Measurements from ENCODE around the gene DLL3. TPM values are rescaled to one million over a fixed set of nuclear protein-coding genes. Genes with fewer than 3 reads are reported as not detected.

DLL3 gene
- total and polyA plus RNA-seq, 10 of the 15 experiments (the other 5 are each of a cell fraction or from before 2014, with no cell fraction given), result 0.18 to 2.0 (median 0.95) TPM

- H3K9me3 ChIP-seq (replicated peaks; ENCODE audit: control insufficient read depth, insufficient read depth, low read length), result no peaks in the 10 kb centered on the region; the same call in 2 of the 3 replicates
- ChIA-PET POLR2A (no interaction called here), RAD21 (ENCODE audit: unreplicated experiment) (interaction anchor here (1.0 to 5.8 kb wide), 5 partner anchors 112 to 290 kb away, joined by 3 to 105 read pairs (median 4); no protein-coding TSS in a partner anchor), SMC1A (ENCODE audit: uncharacterized antibody, unreplicated experiment) (interaction anchor here (1.6 to 5.9 kb wide), 4 partner anchors 8 to 293 kb away, joined by 5 to 105 read pairs (median 14); partner anchors contain the start of gene FBL), CTCF (interaction anchor here (0.7 to 15.0 kb wide), 7 partner anchors 9 to 417 kb away, joined by 3 to 248 read pairs (median 6); partner anchors contain the start of gene FBL)
- no peak overlapping the region for H3K4me3 ChIP-seq
- no peak overlapping the region for H2AFZ ChIP-seq (ENCODE audit: control insufficient read depth, low read depth, low read length)
- no peaks in the 10 kb centered on the region for H3K79me2 ChIP-seq (ENCODE audit: control insufficient read depth, insufficient read depth, low read length)
- peaks cover 29% of the 10 kb centered on the region for H3K4me1 ChIP-seq (ENCODE audit: control insufficient read depth, insufficient read depth, low read length)
- no peaks in the 10 kb centered on the region for H3K36me3 ChIP-seq (ENCODE audit: control insufficient read depth in 2 of 2, insufficient read depth in 2 of 2, low read length in 1 of 2)
- no peaks in the 10 kb centered on the region for H3K27me3 ChIP-seq (replicated peaks in 1 of 2; ENCODE audit: control insufficient read depth in 2 of 2, insufficient read depth in 2 of 2, low read length in 1 of 2)
- ATAC-seq (no peak), DNase-seq (ENCODE audit: low read depth, low spot score) (no peak), FAIRE-seq (no peak)
- no peak overlapping the region for H3K27ac ChIP-seq (ENCODE audit: control insufficient read depth, insufficient read depth)
- H3K4me2 ChIP-seq (ENCODE audit: control insufficient read depth, insufficient read depth), result no peak overlapping the region
- intact Hi-C loops (cut with micrococcal nuclease; ENCODE audit: unreplicated experiment) (no loop called here), in situ Hi-C loops (cut with MboI) (loop anchor here (5.0 kb wide), 1 partner anchor 119 kb away; no protein-coding TSS in a partner anchor)
- no peaks in the 10 kb centered on the region for H4K20me1 ChIP-seq (ENCODE audit: control insufficient read depth, insufficient read depth)
- BruUV-seq (replicated peaks), result no TSS peak
- TF ChIP-seq TCF7 (IDR thresholded peaks at IDR 0.05; ENCODE audit: borderline replicate concordance) (no peak), MYB (IDR thresholded peaks at IDR 0.05; ENCODE audit: borderline replicate concordance, low read depth, low read length) (no peak), PAX8 (IDR thresholded peaks at IDR 0.05) (no peak), BCLAF1 (IDR thresholded peaks at IDR 0.05) (no peak), IRF3 (IDR thresholded peaks at IDR 0.05) (no peak), MAX (IDR thresholded peaks at IDR 0.05; ENCODE audit: low read depth, low read length) (no peak), FOXK2 (IDR thresholded peaks at IDR 0.05) (no peak), KDM1A (IDR thresholded peaks at IDR 0.05; ENCODE audit: borderline replicate concordance) (no peak), HDAC2 (IDR thresholded peaks at IDR 0.05) (no peak), TBL1XR1 (IDR thresholded peaks at IDR 0.05; ENCODE audit: low read depth, low read length) (no peak)
- no peak overlapping the region for H3K9ac ChIP-seq (ENCODE audit: control insufficient read depth, insufficient read depth, low read length)
- WGBS (ENCODE audit: insufficient coverage, insufficient replicate concordance, low lambda C conversion rate, missing lambda C conversion rate), result 57% methylated on average over 7 of the region's 7 CpGs
Observed at GRCh38 chr19:39553082-39553652, 54.4 kb downstream of the DLL3 start.
